HG03139 (cell line): ENCODE measurements around the gene TOE1.
"Not testable (repeated sequence)": the region's sequence is repeated elsewhere in the genome, so short reads cannot be mapped to it uniquely, and the experiment has no call there.

Experiments used
- ATAC-seq: cut with Tn5 transposase; IDR thresholded peaks from one replicate; pipeline ENCODE4 v1.9.1; 2021; ENCODE audit not compliant: unreplicated experiment

Gene TOE1

DNA sequence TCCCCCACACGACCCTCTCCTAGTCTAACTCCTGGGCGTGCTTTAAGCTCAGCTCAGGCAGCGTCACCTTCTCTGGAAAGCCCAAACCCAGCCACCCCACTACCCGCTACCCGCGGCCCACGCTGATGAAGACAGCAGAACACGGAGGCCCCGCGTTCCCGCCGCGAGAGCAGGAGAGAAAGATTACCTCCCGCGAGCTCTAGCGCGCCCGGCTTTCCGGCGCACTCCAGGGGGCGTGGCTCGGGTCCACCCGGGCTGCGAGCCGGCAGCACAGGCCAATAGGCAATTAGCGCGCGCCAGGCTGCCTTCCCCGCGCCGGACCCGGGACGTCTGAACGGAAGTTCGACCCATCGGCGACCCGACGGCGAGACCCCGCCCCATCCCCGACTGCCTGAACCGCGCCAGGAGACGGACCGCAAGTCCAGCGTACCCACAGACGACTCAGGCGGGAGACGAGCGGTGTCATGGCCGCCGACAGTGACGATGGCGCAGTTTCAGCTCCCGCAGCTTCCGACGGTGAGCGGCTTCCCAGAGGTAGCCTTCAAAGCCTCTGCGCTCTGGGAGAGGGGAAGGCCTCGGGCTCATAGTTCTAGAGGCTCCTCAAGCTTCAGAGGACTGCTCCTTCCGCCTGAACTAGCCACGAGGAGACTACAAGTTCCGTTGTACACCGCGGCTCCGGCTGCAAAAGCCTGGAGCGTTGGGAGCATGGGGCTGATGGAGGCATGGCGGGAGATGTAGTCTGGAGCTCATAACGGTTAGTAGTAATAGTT is at the start of gene TOE1, which contains the start of gene MUTYH:
Gene TOE1 (plus strand): TSS at position 382 of the 770 bp plus-strand sequence. CDS start 83 bp downstream, at position 465.
Gene MUTYH (minus strand): TSS at position 652 of the 770 bp plus-strand sequence. CDS start 5,935 bp downstream, outside the sequence.
- peak; percentile 79 for ATAC-seq

DNA sequence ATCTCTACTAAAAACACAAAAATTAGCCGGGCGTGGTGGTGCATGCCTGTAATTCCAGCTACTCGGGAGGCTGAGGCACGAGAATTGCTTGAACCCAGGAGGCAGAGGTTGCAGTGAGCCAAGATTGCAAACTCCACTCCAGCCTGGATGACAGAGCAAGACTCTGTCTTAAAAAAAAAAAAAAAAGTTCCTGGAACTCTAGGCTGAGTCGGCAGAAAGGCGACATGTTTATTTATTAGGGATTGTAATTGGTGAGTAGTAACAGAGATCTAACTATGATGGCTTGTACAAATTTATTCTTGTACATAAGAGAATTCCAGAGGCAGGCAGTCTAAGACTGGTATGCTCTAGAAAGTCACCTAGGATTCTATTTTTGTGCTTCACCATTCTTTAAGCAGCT is 49.0 kb upstream of the TOE1 start:
- ATAC-seq: not testable (repeated sequence)

DNA sequence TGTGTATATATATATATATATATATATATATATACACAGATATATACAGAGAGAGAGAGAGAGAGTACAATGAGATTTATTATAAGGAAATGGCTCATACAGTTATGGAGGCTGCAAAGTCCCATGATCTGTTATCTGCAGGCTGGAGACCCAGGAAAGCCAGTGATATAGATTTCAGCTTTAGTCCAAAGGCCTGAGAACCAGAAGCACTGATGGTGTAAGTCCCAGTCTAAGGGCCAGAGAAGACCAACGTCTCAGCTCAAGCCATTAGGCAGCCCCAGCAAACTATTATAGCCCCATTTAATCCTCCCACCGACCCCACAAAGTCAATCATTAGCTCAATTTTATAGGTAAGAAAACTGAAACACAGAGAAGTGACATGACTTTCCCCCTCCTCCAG is 48.3 kb upstream of the TOE1 start:
- ATAC-seq: no peak

DNA sequence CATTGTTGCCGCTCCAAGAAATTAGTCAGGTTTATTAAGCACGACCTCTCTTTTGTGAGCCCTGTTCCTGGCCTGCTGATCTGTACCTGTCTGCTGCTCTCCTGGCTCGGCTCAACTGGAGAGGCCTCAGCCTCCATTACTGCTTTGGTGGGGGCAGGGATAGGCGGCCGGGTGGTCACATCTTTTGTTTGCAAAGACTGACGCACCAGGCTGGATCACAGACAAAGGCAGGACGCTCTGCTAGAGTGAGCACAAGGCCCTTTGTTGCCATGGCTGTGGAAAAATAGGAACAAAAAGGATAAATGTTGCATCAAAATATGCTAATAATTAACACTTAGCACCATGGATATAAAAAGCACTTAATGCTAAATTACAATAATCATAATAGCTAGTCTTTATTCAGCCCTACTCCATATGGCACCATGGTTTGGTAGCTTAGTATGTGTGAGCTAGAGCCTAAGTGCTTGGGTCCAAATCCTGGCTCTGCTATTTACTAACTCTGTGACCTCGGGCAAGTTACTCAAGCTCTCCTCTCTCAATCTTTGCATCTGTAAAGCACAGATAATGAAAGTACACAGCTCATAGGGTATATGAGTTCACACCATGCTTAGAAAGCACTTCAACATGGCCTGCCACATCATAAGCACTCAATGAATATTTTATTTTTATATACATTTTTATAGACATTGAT is 42.2 kb upstream of the TOE1 start:
- no peak for ATAC-seq

DNA sequence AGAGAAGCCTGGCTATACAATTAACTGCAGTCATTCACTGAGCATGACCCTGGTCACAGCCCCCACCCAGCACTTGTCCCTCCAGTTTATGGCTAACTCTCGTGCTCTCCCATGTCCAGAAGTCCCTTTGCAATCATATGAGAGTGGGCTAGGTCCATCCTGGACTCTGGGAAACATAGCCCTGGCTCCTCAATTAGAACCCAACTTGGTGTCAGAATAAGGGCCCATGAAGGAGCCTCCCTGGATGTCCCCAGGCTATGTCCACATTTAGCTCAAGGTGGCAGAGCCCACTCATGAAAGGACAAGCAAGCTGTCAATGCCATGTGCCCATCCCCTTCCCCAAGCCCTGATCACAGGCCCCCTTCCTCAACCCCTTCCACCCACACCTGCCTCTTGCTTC is 40.7 kb upstream of the TOE1 start:
- no peak for ATAC-seq

DNA sequence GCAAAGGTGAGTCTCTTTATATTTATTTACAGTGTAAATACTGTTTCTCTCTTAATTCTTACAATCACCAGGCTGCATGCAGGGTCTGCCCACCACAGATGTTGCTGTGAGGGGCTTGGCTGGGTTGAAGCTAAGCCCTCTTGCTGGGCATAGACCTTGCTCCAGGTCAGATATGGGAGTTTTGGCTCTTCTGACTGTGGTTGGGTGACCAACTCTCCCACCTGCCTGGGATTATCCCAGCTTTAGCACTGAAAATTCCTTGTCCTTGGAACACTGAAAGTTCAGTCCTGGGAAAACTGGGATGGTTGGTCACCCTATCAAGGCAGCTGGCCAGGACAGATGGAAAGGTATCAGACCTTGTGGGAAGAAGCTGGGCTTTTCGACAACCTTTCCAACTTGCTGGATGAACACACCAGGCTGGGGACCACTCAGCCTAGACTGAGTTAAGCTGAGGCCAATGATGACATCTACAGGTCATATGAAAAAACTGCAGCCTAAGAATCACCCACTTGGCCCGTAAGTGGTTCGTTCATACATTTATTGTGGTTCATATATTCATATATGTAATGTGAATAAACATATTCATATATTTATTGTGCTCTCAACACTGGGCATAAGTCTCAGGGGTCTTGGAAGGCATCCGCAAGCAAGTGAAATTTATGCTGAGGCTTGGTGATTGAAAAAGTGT is 39.8 kb upstream of the TOE1 start:
- no peak for ATAC-seq

DNA sequence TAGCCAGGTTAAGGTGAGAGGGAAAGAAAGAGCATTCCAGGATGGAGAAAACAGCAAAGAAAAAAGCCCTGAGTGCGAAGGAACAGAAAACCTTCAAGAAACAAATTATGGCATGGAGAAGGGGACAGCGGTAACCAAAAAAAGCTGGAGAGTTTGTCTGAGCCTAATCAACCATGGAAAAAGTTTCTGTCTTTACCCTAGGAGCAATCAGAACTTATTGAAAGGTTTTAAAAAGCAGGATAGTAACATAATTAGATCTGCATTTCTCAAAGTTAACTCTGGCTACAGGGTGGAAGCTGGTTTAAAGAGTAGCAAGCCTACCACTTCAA is 39.3 kb upstream of the TOE1 start:
- no peak for ATAC-seq

DNA sequence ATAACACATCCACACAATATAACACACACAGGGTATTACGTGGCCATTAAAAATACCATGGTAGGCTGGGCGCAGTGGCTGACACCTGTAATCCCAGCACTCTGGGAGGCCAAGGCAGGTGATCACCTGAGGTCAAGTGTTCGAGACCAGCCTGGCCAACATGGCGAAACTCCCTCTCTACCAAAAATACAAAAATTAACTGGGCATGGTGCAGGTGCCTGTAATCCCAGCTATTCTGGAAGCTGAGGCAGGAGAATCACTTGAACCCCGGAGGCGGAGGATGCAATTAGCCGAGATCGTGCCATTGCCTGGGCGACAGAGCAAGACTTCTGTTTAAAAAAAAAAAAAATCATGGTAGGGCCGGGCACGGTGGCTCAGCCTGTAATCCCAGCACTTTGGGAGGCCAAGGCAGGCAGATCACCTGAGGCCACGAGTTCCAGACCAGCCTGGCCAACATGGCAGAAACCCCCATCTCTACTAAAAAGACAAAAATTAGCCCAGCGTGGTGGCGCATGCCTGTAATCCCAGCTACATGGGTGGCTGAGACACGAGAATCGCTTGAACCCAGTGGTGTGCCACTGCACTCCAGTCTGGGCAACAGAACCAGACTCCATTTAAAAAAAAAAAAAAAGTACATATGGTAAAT is 37.3 kb upstream of the TOE1 start:
- ATAC-seq: no peak

DNA sequence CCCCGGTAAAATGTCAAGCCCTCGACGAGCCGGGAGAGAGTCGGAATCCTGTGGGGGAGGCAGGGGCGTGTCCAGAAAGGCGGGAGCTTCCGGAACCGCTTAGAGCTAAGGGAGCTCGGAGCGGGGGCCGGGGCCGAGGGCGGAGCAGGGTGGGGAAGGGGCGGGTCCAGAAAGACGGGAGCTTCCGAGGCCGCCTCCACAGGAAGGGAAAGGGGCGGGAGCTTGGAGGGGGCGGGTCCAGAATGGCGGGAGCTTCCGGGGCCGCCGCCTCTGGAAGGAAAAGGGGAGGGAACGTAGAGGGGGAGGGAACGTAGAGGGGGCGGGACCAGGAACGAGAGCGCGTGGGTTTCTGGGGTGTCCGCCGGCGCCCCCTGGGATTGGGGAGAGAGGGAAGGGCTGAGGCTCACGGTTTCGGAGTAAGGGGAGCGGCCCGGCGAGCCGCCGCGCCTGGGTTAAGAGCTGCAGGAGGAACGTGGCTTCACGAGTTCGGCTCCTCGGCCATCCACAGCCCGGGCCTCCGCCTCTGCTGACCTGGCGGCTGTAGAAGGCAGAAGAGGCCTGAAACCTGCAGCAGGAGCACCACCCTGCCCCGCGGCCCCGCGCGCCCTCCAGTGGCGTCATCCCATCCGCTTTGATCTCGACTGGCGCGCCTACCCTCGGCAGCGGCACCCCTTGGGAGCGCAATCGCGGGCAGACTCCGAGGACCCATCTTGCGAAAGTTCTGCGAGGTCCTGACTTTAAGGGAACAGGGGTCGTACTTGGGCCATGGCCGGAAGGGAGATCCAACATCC is 36.3 kb upstream of the TOE1 start:
- ATAC-seq: peak; percentile 62

DNA sequence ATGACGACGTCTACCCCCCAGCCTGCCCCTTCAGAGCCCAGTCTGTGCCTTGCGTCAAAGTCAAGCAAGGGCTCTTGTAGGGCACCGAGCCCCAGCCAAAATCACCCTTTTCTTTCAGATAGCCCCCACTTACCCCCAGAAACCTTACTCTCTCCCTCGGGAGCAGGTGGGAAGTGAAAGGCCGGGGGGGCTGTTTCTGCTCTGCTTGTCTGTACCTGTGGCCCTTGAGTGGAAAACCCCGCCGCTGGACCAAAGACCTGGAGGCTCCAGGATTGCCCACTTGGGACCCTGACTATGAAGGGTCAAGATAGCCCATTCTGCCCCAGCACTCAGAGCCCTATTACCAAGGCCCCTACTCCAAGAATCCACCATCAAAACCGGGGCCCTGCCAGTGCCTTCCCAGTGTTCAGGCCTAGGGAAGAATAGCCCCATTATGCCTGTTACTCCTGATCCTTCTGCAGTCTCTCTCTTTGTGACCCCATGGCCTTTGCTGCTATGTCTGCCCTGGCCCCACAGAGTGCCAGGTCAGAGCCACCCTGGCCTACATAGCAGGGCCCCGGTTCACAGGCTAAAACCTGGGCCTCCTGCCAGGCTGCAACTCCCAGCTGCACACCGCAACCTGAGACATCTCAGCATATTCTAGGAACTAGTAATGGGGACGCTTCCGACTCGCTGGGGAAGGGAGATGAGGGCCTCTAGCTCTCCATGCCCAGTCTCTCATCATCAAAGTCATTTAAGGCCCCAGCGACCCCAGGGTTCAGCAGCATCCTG is 35.5 kb upstream of the TOE1 start:
- no peak for ATAC-seq

DNA sequence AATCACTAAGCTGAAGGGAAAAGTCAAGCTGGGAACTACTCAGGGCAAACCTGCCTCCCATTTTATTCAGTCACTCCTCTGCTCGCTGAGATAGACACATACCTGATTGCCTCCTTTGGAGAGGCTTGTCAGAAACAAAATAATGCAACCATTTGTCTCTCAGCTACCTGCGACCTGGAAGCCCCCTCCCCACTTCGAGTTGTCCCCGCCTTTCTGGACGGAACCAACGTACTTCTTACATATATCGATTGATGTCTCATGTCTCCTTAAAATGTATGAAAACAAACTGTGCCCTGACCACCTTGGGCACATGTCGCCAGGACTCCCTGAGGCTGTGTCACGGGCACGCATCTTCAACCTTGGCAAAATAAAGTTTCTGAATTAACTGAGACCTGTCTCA is 34.7 kb upstream of the TOE1 start:
- ATAC-seq: no peak

DNA sequence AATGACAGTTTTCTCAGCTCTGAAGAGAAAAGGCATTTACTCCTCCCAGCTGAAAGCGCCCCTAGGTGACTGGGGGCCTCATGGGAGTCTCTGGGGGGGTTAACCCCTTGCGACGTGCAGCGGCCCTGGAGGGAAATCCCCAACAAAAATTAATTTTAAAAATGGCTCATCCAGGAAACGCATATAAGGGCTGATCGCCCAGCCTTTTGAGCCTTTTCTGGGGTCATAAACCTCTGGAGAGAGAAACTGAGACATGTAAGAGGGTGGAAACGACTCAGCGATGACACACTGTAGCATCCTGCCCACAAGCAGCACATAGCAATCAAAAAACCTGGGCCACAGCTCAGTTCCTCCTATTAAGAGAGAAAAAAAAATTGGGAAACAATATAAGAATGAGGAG is 33.7 kb upstream of the TOE1 start:
- ATAC-seq: no peak

DNA sequence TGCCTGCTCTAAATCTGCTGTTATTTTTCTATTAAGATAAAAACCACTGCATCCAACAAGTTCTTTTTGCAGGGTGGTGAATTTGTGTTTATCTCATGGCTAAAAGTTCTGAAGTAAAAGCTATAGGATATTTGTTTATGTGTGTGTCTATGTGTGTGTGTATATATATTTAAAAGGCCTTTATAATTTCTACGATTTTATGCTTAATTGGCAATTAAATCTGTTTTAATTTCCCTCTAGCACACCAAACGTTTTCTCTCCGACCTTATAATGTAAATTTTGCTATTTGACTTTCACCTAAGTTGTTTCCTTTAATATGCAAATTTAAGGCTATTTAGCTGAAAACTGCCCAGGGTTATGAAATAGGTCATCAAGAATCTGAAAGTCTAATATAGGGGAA is 33.1 kb upstream of the TOE1 start:
- ATAC-seq: no peak

DNA sequence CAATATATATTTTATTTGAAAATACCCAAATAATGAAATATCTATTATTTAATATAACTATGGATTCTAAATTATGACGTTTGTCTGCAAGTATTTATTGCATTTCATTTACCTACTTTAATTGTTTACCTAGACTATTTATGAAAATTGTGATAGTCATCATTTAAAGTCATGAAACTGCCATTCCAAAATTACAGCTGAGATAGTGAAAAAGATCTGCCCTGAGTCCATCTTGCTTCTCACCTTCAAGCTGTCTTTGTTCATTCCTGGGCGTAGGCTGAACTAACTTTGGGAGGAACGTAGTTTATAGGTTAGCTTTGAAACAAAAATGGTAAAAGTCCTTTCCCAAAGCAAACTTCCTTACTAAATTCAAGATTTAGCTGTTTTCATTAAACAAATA is 25.7 kb upstream of the TOE1 start:
- ATAC-seq: no peak

DNA sequence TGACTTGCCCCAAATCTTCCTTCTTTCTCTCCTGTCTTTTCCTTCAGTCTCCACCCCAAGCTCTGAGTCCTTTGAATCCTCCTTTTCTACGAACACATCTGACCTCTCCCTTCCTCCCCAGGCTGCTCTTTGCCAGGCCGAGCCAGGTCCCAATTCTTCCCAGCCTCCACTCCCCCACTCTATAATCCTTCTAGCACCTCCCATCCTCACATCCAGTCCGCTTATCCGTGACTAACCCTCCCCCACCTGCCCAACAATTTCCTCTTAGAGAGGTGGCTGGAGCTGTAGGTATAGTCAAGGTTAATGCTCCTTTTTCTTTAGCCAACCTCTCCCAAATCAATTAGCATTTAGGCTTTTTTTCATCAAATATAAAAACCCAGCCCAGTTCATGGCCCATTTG is 22.8 kb upstream of the TOE1 start:
- no peak for ATAC-seq

DNA sequence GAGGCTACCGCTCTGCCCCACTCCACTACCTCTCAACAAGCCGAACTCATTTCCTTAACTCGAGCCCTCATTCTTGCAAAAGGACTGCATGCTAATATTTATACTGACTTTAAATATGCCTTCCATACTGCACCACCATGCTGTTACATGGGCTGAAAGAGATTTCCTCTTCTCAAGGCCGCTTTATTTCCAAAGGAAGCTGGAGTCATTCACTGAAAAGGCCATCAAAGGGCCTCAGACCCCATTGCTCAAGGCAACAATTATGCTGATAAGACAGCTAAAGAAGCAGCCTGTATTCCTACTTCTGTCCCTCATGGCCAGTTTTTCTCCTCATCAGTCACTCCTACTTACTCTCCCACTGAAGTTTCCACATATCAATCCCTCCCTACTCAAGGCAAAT is 20.2 kb upstream of the TOE1 start:
- no peak for ATAC-seq

DNA sequence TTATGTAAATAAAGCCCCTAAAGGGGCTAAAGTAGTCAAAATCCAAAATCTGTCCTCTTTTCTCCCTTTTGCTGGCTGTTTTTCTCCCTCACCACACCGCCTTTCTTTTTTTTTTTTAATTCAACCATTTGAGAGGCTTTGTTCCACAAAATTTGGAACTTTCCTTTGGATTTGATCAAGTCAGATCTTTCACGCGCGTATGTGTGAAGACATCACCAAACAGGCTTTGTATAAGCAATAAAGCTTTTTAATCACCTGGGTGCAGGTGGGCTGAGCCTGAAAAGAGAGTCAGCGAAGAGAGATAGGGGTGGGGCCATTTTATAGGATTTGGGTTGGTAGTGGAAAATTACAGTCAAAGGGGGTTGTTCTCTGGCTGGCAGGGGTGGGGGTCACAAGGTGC is 18.5 kb upstream of the TOE1 start:
- ATAC-seq: no peak

DNA sequence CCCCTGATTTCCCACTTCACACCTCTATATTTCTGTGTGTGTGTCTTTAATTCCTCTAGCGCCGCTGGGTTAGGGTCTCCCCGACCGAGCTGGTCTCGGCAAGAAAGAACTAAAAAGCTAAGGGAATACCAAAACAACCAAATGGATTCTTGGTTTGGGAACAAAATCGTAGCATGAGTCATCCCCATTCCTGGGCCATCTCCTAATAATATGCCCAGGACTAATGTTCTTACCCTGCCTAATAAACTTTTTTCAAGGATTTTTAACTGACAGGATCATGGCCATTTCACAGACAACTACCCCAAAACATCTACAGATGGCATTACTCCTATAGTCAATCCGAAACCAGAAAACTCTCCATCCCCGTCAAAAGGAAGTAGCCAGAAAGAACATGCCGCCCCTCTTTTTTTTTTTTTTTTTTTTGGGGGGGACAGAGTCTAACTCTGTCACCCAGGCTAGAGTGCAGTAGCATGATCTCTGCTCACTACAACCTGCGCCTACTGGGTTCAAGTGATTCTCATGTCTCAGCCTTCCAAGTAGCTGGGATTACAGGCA is 17.4 kb upstream of the TOE1 start:
- ATAC-seq: no peak

DNA sequence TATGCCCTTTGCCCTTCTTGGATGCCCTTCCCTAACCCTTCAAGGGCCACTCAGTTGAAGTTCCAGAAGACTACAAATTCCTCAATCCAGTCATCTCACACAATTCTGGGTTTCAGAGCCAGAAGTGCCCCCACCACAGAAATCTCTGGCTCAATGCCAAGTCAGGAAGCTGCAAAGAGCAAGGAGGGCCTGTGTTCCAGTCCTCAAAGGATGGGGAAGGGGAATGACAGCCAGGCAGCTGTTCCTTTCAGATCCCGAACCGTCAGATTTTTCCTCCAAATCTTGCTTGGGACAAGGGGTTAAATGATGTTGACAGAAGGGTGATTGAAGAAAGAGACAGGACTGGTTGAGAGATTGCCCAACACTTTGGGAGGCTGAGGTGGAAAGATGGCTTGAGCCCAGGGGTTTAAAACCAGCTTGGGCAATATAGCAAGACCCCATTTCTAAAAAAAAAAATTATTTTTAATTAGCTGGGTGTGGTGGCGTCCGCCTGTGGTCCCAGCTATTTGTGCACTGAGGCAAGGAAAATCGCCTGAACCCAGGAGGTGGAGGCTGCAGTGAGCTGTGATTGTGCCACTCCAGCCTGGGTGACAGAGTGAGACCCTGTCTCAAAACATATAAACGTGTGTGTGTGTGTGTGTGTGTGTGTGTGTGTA is 14.0 kb upstream of the TOE1 start:
- ATAC-seq: no peak
